GM18907 (cell line): ENCODE data around the gene TSPAN18.

Experiments
- ATAC-seq: cut with Tn5 transposase; IDR thresholded peaks from one replicate; pipeline ENCODE4 v1.9.1; 2021; ENCODE audit warnings: mild to moderate bottlenecking, moderate library complexity; ENCODE audit not compliant: unreplicated experiment

TSPAN18 gene

DNA sequence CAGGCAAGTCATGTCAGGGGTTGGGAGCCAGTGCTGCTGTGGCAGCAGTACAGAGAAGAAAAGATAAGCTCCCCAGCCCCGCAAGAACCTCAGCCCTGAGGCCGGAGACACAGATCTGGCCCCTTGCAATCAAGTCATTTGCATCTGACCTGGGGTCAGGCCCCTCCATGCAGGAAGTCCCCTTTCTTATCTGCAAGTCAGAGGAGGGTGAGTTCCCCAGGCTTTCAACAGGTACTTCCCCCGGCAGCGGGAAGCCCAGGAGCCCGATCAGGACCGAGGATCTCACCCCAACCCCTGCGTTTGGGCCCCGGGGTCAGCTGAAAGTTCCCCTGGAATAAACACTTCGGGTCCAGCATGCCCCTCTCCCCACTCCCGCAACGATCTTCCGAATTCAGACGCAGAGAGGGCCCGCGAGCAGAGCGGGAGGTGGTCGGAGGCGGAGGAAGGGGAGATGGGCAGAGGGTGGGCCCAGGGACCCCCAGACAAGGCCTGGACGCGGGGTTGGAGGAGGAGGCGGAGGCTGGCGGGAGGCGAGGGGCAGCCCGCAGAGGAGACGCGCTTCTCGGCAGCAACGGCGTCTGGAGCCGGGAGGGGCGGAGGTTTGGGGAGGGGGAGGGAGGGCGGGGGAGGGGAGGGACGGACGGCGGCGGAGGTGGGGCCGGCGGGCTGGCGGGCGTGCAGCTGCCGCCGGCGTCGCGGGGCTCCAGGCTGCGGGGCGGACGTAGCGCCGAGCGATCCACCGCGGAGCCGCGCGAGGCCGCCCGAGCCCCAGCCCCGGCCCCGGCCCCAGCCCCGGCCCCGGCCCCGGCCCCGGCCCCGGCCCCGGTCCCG, at the start of gene TSPAN18:
Gene TSPAN18, plus strand, starts transcription at position 680 of the 831 bp plus-strand sequence. CDS start 179,455 bp downstream, outside the sequence.
- peak; percentile 90 for ATAC-seq

DNA sequence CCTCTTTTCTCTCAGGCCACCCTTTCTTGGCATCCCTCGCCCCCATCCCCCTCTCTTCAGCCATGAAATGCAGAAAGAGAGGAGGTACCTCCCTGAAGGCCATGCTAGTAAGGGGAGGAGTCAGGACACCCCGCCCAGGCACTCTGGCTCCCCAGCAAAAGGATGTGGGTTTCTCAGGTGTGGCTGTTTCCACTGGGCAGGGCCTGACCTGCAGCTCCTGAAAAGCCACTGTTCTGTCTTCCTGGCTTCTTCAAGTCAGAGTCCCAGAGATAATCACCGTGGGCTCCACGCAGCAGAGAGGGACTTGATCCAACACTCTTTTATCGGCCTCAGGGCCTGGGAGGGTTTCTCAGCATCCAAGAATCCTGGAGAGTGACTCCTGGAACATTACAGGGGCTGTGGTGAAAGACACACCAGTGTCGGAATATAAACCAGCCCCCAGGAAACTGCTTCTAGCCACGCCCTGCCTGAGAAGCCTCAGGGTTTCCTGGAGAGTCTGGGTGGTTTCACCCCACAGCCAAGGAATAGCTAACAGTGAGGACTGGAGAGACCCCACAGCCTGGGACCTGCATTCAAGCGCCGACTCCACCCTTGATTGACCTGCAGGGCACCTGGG, 45.7 kb upstream of the TSPAN18 start:
- ATAC-seq = no peak

GRCh38 chr11:44681698-44682097, 45.1 kb upstream of the TSPAN18 start:
- ATAC-seq = no peak

GRCh38 chr11:44684859-44685281, 41.9 kb upstream of the TSPAN18 start:
- no peak for ATAC-seq

- ATAC-seq = no peak
Measured at GRCh38 chr11:44687388-44687787, 39.4 kb upstream of the TSPAN18 start.

DNA sequence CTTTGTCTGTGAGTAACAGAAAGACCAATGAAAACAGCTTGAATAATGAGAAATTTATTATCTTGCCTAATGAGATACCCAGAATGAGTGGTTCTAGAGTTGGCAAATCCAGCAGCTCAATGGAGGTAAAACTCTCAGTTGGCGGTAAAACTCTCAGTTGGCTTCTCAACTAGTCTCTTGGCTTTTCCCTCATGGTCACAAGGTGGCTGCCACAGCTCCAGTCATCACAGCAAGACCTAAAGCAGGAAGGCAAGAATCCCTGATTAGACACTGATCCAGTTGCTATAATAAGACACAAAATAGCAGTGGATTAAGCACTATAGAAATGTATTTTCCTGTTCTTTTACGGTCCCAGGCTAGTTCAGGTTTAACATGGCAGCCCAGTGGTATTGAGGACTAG, 37.5 kb upstream of the TSPAN18 start:
- ATAC-seq = no peak

- ATAC-seq = no peak
Measured at GRCh38 chr11:44690651-44691050, 36.1 kb upstream of the TSPAN18 start.

GRCh38 chr11:44692460-44692859, 34.3 kb upstream of the TSPAN18 start:
- no peak for ATAC-seq

- no peak for ATAC-seq
Measured at GRCh38 chr11:44693654-44694119, 33.1 kb upstream of the TSPAN18 start.

GRCh38 chr11:44694443-44694842, 32.3 kb upstream of the TSPAN18 start:
- ATAC-seq = no peak

DNA sequence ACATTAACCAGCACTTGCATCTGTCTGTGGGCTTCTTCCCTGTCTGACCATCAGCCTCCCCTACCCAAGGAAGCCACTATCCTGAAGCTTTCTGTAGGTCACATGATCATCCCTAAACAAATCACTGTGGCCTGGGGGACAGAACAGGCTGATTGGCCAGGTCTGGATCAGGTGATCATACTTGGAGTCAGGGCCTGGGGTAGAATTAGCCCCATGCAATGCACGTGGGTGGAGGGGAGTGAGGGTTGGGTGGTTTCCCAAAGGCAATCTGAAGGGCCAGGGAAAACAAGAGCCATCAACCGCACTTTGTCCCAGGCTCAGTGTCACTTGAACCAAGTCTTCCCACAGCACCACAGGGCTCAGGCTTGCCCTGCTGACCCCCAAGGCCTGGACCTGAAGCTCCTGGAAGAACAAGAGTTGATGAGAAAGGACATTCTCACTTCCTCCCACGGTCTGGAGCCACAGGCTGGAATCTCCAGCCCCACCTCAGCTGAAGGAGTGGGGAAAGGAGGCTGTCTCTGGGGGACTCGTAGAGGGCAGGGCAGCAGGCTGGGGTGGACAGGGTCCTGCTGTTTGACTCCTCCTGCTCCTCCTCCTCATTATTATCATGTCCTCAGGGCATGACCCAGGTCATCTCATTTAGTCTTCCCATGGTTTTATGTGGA, 31.5 kb upstream of the TSPAN18 start:
- no peak for ATAC-seq

GRCh38 chr11:44698252-44698912, 28.4 kb upstream of the TSPAN18 start:
- ATAC-seq = no peak

- ATAC-seq = no peak
Measured at GRCh38 chr11:44699497-44700408, 27.0 kb upstream of the TSPAN18 start.

DNA sequence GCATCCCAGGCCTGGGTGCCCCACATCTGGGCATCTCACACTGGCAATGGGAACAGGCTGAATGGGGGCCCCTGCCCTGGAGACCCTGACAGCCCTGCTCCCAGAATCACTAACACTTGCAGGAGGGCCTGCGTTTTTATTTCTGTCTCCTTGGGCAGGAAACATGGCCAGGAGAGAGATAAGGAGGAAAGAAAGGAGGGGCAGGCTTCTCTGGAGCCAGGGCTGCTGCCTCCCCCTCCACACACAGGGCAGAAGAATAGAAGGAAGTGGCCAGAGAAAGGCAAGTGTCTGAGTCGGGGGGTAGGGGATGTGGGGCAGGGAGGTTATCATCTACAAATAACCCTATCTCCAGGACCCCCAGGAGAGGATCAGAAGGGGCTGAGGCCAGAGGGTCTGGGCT, 25.5 kb upstream of the TSPAN18 start:
- no peak for ATAC-seq

DNA sequence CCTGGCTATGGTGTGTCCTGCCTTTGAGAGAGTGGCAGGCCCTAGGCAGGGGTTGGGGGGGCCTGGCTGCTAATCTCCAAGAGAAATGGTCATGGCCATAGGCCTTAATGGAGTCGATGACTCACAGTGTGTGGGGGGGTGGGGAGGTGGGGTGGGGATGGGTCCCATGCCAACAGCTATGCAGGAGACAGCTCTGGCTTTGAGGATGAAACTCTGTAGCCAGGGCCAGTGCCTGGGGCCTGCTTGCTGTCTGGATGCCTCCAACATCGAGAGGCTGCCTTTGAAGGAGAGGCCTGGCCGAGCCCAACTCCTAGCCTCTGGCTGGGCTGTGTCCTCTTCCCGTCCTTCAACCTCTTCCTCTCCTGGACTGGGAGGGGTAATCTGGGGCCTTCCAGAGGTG, 23.9 kb upstream of the TSPAN18 start:
- no peak for ATAC-seq

GRCh38 chr11:44707094-44707493, 19.7 kb upstream of the TSPAN18 start:
- ATAC-seq = no peak

DNA sequence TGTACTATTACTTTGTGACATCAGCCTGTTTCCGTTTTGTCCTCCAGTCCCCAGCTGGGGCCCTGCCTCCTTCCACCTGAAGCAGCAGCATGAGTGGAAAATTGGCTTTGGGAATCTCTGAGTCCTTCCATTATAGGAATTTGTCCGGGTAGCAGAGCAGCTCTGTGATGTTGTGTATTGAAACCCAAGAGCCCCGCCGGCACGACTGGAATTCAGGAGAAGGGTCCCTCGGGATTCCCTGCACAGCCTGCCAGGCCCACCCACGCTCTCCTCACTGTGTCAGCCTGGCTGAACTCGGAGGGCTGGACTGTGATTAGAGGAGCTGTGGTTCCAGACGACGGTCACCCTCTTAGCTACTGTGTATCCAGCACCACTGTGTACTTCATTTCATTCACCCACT, 18.8 kb upstream of the TSPAN18 start:
- ATAC-seq = no peak

GRCh38 chr11:44708523-44709280, 18.1 kb upstream of the TSPAN18 start:
- no peak for ATAC-seq

GRCh38 chr11:44709281-44709562, 17.5 kb upstream of the TSPAN18 start:
- no peak for ATAC-seq

DNA sequence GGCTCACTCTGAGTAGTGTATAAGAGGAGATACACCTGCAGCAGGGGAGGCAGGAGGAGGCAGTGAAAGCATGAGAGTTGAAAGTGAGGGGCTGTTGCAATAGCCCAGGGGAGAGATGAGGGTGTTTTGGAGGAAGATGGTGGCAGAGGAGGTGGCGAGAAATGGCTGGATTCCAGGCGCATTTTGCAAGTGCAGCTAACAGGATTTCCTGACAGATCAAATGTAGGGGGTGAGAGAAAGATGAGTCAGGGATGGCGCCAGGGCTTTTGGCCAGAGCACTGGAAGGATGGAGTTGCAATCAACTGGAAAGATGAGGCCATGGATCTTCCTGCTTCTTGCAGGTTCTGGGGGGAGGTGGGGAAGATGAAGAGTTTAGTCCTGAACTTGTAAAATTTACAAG, 16.8 kb upstream of the TSPAN18 start:
- no peak for ATAC-seq
